Neural cell (in vitro differentiated cells): Measurements from ENCODE around the gene CRK. TPM values are rescaled to one million over a fixed set of nuclear protein-coding genes. Genes with fewer than 3 reads are reported as not detected.

ENCODE experiments used
- H2AFZ ChIP-seq: fragments of 200-600, 300-800 bp; sonication (generic), shearing (Covaris generic); 2 replicates; pipeline ENCODE4 v1.6.0; 2014; ENCODE audit warnings: low read depth, mild to moderate bottlenecking, antibody characterized with exemption, low read length, moderate library complexity
- H3F3A ChIP-seq: fragments of 200-600 bp; shearing (Covaris generic); 2 replicates; pipeline ENCODE4 v1.6.1; 2016; ENCODE audit warnings: mild to moderate bottlenecking, moderate library complexity, mixed read lengths, antibody characterized with exemption, low read length; ENCODE audit not compliant: insufficient read depth, poor library complexity, severe bottlenecking
- H3K27ac ChIP-seq: fragments of 200-600, 300-800 bp; sonication (generic), shearing (Covaris generic); 2 replicates; pipeline ENCODE4 v1.5.1; 2014; ENCODE audit warnings: mild to moderate bottlenecking, low read length, moderate library complexity
- H3K27me3 ChIP-seq: fragments of 300-800, 200-600 bp; sonication (generic), shearing (Covaris generic); 2 replicates; pipeline ENCODE4 v1.6.0; 2014; ENCODE audit warnings: mild to moderate bottlenecking, low read depth, low read length, moderate library complexity; ENCODE audit not compliant: insufficient read depth
- H3K36me3 ChIP-seq: fragments of 300-800, 200-600 bp; sonication (generic), shearing (Covaris generic); 2 replicates; pipeline ENCODE4 v1.5.1; 2014; ENCODE audit warnings: mild to moderate bottlenecking, antibody characterized with exemption, low read length, moderate library complexity; ENCODE audit not compliant: insufficient read depth
- H3K4me2 ChIP-seq: fragments of 300-800, 200-600 bp; sonication (generic), shearing (Covaris generic); 2 replicates; pipeline ENCODE4 v1.6.0; 2014; ENCODE audit warnings: mild to moderate bottlenecking, low read length
- H3K4me3 ChIP-seq: fragments of 300-800, 200-600 bp; sonication (generic), shearing (Covaris generic); 2 replicates; pipeline ENCODE4 v1.5.1; 2014; ENCODE audit warnings: mild to moderate bottlenecking, low read length, moderate library complexity
- H3K79me2 ChIP-seq: fragments of 200-600 bp; shearing (Covaris generic); replicated peaks from 2 replicates; pipeline ENCODE4 v1.6.0; 2014; ENCODE audit warnings: mild to moderate bottlenecking, low read length, moderate library complexity; ENCODE audit not compliant: insufficient read depth
- H3K9ac ChIP-seq: fragments of 300-800, 200-600 bp; sonication (generic), shearing (Covaris generic); 2 replicates; pipeline ENCODE4 v1.6.1; 2016; ENCODE audit warnings: mild to moderate bottlenecking, low read length, mixed read lengths
- H3K9me2 ChIP-seq: fragments of 200-600 bp; shearing (Covaris generic); 2 replicates; pipeline ENCODE4 v1.6.1; 2016; ENCODE audit warnings: mild to moderate bottlenecking, low read length, mixed read lengths; ENCODE audit not compliant: insufficient read depth
- H3K9me3 ChIP-seq: fragments of 200-600, 300-800 bp; sonication (generic), shearing (Covaris generic); 2 replicates; pipeline ENCODE4 v1.6.1; 2016; ENCODE audit warnings: mild to moderate bottlenecking, mixed run types, low read length, moderate library complexity, mixed read lengths
- H4K20me1 ChIP-seq: fragments of 200-600 bp; shearing (Covaris generic); 2 replicates; pipeline ENCODE4 v1.6.1; 2016; ENCODE audit warnings: mild to moderate bottlenecking, mixed run types; ENCODE audit not compliant: insufficient read depth
- EP300 ChIP-seq: fragments of 450-650 bp; conservative IDR thresholded peaks from 2 replicates; pipeline ENCODE4 v1.6.1; 2014; ENCODE audit warnings: antibody characterized with exemption, mild to moderate bottlenecking, moderate library complexity; ENCODE audit not compliant: poor library complexity, severe bottlenecking
- EZH2 ChIP-seq: fragments of 200-600, 300-800 bp; shearing (Covaris generic), sonication (generic); IDR thresholded peaks from 2 replicates; pipeline ENCODE4 v1.6.1; 2014; ENCODE audit warnings: antibody characterized with exemption, low read length, borderline replicate concordance, mild to moderate bottlenecking; ENCODE audit not compliant: insufficient read depth, poor library complexity, severe bottlenecking
- MXI1 ChIP-seq: fragments of 450-650 bp; conservative IDR thresholded peaks from 2 replicates; pipeline ENCODE4 v1.6.1; 2014; ENCODE audit warnings: antibody characterized with exemption, mild to moderate bottlenecking; ENCODE audit not compliant: poor library complexity, severe bottlenecking
- POLR2AphosphoS5 ChIP-seq: IDR thresholded peaks from 2 replicates; pipeline ENCODE4 v1.6.1; 2012
- RAD21 ChIP-seq: fragments of 450-650 bp; conservative IDR thresholded peaks from 2 replicates; pipeline ENCODE4 v1.6.1; 2014; ENCODE audit warnings: antibody characterized with exemption, mild to moderate bottlenecking, moderate library complexity
- SMC3 ChIP-seq: fragments of 450-650 bp; conservative IDR thresholded peaks from 2 replicates; pipeline ENCODE4 v1.6.1; 2014; ENCODE audit warnings: antibody characterized with exemption, mild to moderate bottlenecking, moderate library complexity; ENCODE audit not compliant: poor library complexity
- TAF1 ChIP-seq: IDR thresholded peaks from 2 replicates; pipeline ENCODE4 v1.6.1; 2012; ENCODE audit warnings: low read depth
- polyA plus RNA-seq: library from polyadenylated mRNA; depleted of rRNA; stranded (reverse); fragments of >200 nt; gene quantifications from 2 replicates; pipeline ENCODE4 v1.2.3, GENCODE V29; 2014
- TF ChIP-seq, protein P1 (sequence below): fragments of 450-650 bp; IDR thresholded peaks from 2 replicates; pipeline ENCODE4 v1.5.1; 2014; ENCODE audit warnings: antibody characterized with exemption, mild to moderate bottlenecking, moderate library complexity; ENCODE audit not compliant: poor library complexity, severe bottlenecking
- TF ChIP-seq, protein P2 (sequence below): IDR thresholded peaks from 2 replicates; pipeline ENCODE4 v1.6.1; 2012; ENCODE audit warnings: borderline replicate concordance

Gene CRK
- polyA plus RNA-seq, 1 donor from 2014 or later, result 111 TPM

- H3K27ac ChIP-seq, result no peak overlapping the region
- H3K9me2 ChIP-seq, result no peaks in the 10 kb centered on the region
- no peaks in the 10 kb centered on the region for H3K9me3 ChIP-seq
- no peaks in the 10 kb centered on the region for H3F3A ChIP-seq
- H3K4me3 ChIP-seq, result no peak overlapping the region
- no peaks in the 10 kb centered on the region for H3K36me3 ChIP-seq
- H2AFZ ChIP-seq, result no peak overlapping the region
- no peak overlapping the region for H3K9ac ChIP-seq
- no peaks in the 10 kb centered on the region for H4K20me1 ChIP-seq
- no peak for TF ChIP-seq TAF1
- no peak for TF ChIP-seq MXI1
- no peak for TF ChIP-seq POLR2AphosphoS5
- TF ChIP-seq SMC3, result no peak
- no peak for TF ChIP-seq RAD21
- H3K27me3 ChIP-seq, result no peaks in the 10 kb centered on the region
- H3K4me2 ChIP-seq, result no peak overlapping the region
- no peaks in the 10 kb centered on the region for H3K79me2 ChIP-seq
These were observed 15.5 kb upstream of the CRK start for GRCh38 chr17:1471490-1471889.

DNA sequence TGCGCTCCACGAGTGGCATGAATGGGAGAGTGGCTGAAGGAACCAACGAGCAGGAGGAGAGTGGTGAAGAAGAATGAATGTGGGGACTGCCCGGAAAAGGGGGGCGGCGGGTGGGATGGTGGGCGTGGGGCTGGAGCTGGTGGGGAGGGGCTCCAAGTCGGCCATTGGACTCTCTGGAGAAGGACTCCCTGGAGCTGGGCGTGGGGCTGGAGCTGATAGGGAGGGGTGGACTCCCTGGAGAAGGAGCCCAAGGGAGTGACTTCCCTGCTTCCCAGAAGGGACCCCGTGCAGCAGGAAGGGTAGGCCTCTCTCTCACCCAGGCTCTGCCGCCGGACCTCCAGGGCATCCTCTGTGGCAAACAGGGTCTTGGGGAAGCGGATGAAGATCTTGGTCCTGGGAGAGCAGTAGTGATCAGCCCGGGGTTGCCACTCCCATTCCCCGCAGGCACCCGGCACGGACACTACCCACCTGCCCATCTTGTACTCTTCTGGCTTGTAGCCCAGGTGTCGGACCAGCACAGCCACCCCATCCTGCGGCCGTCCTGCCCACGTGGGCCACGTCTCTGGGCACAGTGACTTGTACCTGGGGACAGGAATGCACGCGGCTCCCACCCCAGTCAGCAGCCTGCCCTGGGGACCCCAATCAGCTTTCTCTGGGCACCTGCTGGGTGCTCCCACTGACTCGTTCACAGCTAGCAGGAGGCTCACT is 14.9 kb upstream of the CRK start:
- H3K9me3 ChIP-seq, result no peaks in the 10 kb centered on the region
- H2AFZ ChIP-seq, result no peak overlapping the region
- no peak overlapping the region for H3K9ac ChIP-seq
- no peaks in the 10 kb centered on the region for H3K27me3 ChIP-seq
- TF ChIP-seq SMC3, result no peak
- no peak for TF ChIP-seq EZH2
- no peak for TF ChIP-seq POLR2AphosphoS5
- TF ChIP-seq MXI1, result no peak
- no peak for TF ChIP-seq RAD21
- TF ChIP-seq TAF1, result no peak
- no peak for TF ChIP-seq EP300
- TF ChIP-seq, protein P1, sequence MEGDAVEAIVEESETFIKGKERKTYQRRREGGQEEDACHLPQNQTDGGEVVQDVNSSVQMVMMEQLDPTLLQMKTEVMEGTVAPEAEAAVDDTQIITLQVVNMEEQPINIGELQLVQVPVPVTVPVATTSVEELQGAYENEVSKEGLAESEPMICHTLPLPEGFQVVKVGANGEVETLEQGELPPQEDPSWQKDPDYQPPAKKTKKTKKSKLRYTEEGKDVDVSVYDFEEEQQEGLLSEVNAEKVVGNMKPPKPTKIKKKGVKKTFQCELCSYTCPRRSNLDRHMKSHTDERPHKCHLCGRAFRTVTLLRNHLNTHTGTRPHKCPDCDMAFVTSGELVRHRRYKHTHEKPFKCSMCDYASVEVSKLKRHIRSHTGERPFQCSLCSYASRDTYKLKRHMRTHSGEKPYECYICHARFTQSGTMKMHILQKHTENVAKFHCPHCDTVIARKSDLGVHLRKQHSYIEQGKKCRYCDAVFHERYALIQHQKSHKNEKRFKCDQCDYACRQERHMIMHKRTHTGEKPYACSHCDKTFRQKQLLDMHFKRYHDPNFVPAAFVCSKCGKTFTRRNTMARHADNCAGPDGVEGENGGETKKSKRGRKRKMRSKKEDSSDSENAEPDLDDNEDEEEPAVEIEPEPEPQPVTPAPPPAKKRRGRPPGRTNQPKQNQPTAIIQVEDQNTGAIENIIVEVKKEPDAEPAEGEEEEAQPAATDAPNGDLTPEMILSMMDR, result no peak
- TF ChIP-seq, protein P2, sequence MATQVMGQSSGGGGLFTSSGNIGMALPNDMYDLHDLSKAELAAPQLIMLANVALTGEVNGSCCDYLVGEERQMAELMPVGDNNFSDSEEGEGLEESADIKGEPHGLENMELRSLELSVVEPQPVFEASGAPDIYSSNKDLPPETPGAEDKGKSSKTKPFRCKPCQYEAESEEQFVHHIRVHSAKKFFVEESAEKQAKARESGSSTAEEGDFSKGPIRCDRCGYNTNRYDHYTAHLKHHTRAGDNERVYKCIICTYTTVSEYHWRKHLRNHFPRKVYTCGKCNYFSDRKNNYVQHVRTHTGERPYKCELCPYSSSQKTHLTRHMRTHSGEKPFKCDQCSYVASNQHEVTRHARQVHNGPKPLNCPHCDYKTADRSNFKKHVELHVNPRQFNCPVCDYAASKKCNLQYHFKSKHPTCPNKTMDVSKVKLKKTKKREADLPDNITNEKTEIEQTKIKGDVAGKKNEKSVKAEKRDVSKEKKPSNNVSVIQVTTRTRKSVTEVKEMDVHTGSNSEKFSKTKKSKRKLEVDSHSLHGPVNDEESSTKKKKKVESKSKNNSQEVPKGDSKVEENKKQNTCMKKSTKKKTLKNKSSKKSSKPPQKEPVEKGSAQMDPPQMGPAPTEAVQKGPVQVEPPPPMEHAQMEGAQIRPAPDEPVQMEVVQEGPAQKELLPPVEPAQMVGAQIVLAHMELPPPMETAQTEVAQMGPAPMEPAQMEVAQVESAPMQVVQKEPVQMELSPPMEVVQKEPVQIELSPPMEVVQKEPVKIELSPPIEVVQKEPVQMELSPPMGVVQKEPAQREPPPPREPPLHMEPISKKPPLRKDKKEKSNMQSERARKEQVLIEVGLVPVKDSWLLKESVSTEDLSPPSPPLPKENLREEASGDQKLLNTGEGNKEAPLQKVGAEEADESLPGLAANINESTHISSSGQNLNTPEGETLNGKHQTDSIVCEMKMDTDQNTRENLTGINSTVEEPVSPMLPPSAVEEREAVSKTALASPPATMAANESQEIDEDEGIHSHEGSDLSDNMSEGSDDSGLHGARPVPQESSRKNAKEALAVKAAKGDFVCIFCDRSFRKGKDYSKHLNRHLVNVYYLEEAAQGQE, result no peak
- no peaks in the 10 kb centered on the region for H3K9me2 ChIP-seq
- H3K4me2 ChIP-seq, result no peak overlapping the region
- no peak overlapping the region for H3K4me3 ChIP-seq
- no peaks in the 10 kb centered on the region for H4K20me1 ChIP-seq
- H3F3A ChIP-seq, result no peaks in the 10 kb centered on the region
- no peaks in the 10 kb centered on the region for H3K79me2 ChIP-seq
- H3K27ac ChIP-seq, result no peak overlapping the region
- H3K36me3 ChIP-seq, result no peaks in the 10 kb centered on the region
